Tibial artery (tissue), 4 donors: ENCODE results near the gene UBE2B.
"Not testable (repeated sequence)": the region's sequence is repeated elsewhere in the genome, so short reads cannot be mapped to it uniquely, and the experiment has no call there.

Source experiments
- DNase-seq, 2 donors: peaks; one replicate each; pipeline ENCODE4 v3.0.0-alpha.2; 2019
- H3K27ac ChIP-seq, 2 donors: fragments of 200-600 bp; sonication (generic) in 1 of 2; 1 replicate in 1 of 2; 2 replicates in 1 of 2; pipeline ENCODE4 v1.5.1; 2018 to 2019; ENCODE audit warnings: mild to moderate bottlenecking in 1 of 2
- H3K27me3 ChIP-seq, 2 donors: fragments of 200-600 bp; sonication (generic) in 1 of 2; one replicate each; pipeline versions ENCODE4 v1.5.1 to v1.6.0; 2016 to 2019
- H3K36me3 ChIP-seq, 3 donors: fragments of 200-600 bp; sonication (generic) in 2 of 3; one replicate each; pipeline ENCODE4 v1.5.1; 2016 to 2019; ENCODE audit warnings: mild to moderate bottlenecking in 2 of 3
- H3K4me1 ChIP-seq, 4 donors: fragments of 200-600 bp; sonication (generic) in 2 of 4; 1 replicate in 3 of 4; 2 replicates in 1 of 4; pipeline ENCODE4 v1.5.1; 2016 to 2019
- H3K4me3 ChIP-seq, 2 donors: fragments of 200-600 bp; sonication (generic) in 1 of 2; 1 replicate in 1 of 2; 2 replicates in 1 of 2; pipeline ENCODE4 v1.5.1; 2018 to 2019; ENCODE audit warnings: mild to moderate bottlenecking in 2 of 2
- H3K9me3 ChIP-seq, 3 donors: fragments of 200-600 bp; sonication (generic) in 1 of 3; one replicate each; pipeline ENCODE4 v1.5.1; 2016 to 2019
- intact Hi-C: fragments of 100-400 bp; cut with DNase I; formaldehyde crosslinking; loops from one replicate; pipeline ENCODE4 v1.15.0; 2023; ENCODE audit warnings: low total_unique reads
- TF ChIP-seq, protein P1 (sequence below), 2 experiments: fragments of 200-600 bp in 1 of 2; fragments of 450-650 bp in 1 of 2; IDR thresholded peaks; one replicate each; pipeline ENCODE4 v1.5.1; 2017 to 2019; ENCODE audit warnings: antibody characterized with exemption in 2 of 2, mild to moderate bottlenecking in 1 of 2, moderate library complexity in 1 of 2

The UBE2B gene

GRCh38 chr5:134413046-134413445 is 41.7 kb downstream of the UBE2B start:
- TF ChIP-seq, protein P1, sequence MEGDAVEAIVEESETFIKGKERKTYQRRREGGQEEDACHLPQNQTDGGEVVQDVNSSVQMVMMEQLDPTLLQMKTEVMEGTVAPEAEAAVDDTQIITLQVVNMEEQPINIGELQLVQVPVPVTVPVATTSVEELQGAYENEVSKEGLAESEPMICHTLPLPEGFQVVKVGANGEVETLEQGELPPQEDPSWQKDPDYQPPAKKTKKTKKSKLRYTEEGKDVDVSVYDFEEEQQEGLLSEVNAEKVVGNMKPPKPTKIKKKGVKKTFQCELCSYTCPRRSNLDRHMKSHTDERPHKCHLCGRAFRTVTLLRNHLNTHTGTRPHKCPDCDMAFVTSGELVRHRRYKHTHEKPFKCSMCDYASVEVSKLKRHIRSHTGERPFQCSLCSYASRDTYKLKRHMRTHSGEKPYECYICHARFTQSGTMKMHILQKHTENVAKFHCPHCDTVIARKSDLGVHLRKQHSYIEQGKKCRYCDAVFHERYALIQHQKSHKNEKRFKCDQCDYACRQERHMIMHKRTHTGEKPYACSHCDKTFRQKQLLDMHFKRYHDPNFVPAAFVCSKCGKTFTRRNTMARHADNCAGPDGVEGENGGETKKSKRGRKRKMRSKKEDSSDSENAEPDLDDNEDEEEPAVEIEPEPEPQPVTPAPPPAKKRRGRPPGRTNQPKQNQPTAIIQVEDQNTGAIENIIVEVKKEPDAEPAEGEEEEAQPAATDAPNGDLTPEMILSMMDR (IDR thresholded peaks at IDR 0.05) = no peak
- H3K27me3 ChIP-seq = no peaks in the 10 kb centered on the region
- H3K27ac ChIP-seq = peak overlapping the region; percentile 78 to 84
- H3K4me1 ChIP-seq = peaks cover 0 to 23% (median 22%) of the 10 kb centered on the region in 4 donors
- DNase-seq = no peak
- no peaks in the 10 kb centered on the region for H3K36me3 ChIP-seq
- no peak overlapping the region for H3K4me3 ChIP-seq
- intact Hi-C loops = loop anchor here (5.0 kb wide), 3 partner anchors 54 to 164 kb away; partner anchors contain the start of gene JADE2
- no peaks in the 10 kb centered on the region for H3K9me3 ChIP-seq

DNA sequence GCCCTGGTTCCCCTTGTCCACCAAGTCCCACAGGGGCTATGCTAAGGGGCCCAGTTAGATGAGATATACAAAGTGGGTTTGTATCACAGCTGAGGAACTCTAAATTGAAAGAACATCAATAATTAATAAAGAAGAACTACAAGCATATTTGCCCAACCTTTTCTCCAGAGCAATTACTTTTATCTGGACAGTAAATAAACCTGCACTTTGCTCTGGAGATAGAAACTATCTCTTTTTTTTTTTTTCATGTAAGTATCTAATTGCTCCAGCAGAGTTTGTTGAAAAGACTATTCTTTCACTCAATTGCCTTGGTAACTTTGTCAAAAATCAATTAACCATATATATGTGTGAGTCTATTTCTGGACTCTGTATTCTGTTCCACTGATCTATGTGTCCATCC is 46.3 kb downstream of the UBE2B start:
- H3K27me3 ChIP-seq = no peaks in the 10 kb centered on the region
- no peak overlapping the region for H3K27ac ChIP-seq
- peaks cover 0 to 3% (median under 1%) of the 10 kb centered on the region in 4 donors for H3K4me1 ChIP-seq
- intact Hi-C loops = no loop called here
- no peak for DNase-seq
- H3K36me3 ChIP-seq = no peaks in the 10 kb centered on the region
- H3K4me3 ChIP-seq = no peak overlapping the region
- H3K9me3 ChIP-seq = peaks cover 0 to 7% (median 4%) of the 10 kb centered on the region in 3 donors
- TF ChIP-seq, protein P1 (IDR thresholded peaks at IDR 0.05) = no peak

- H3K9me3 ChIP-seq = peaks cover 0 to 7% (median 4%) of the 10 kb centered on the region in 3 donors
- H3K27ac ChIP-seq = no peak overlapping the region
- no peak for DNase-seq
- intact Hi-C loops = no loop called here
- no peaks in the 10 kb centered on the region for H3K27me3 ChIP-seq
- TF ChIP-seq, protein P1 (IDR thresholded peaks at IDR 0.05) = no peak
- no peaks in the 10 kb centered on the region for H3K4me1 ChIP-seq
- H3K36me3 ChIP-seq = no peaks in the 10 kb centered on the region
- no peak overlapping the region for H3K4me3 ChIP-seq
Observed at GRCh38 chr5:134418958-134419357, 47.6 kb downstream of the UBE2B start.

GRCh38 chr5:134420343-134420742 is 49.0 kb downstream of the UBE2B start:
- intact Hi-C loops = no loop called here
- no peak overlapping the region for H3K27ac ChIP-seq
- peaks cover 0 to 7% (median 4%) of the 10 kb centered on the region in 3 donors for H3K9me3 ChIP-seq
- H3K36me3 ChIP-seq = no peaks in the 10 kb centered on the region
- H3K4me1 ChIP-seq = no peaks in the 10 kb centered on the region
- no peaks in the 10 kb centered on the region for H3K27me3 ChIP-seq
- TF ChIP-seq, protein P1 (IDR thresholded peaks at IDR 0.05) = no peak
- no peak overlapping the region for H3K4me3 ChIP-seq
- no peak for DNase-seq

- H3K36me3 ChIP-seq, H3K9me3 ChIP-seq, H3K4me3 ChIP-seq, H3K4me1 ChIP-seq, H3K27ac ChIP-seq, intact Hi-C loops, H3K27me3 ChIP-seq, DNase-seq: not testable (repeated sequence)
Observed at GRCh38 chr5:134421038-134421437, 49.7 kb downstream of the UBE2B start.

DNA sequence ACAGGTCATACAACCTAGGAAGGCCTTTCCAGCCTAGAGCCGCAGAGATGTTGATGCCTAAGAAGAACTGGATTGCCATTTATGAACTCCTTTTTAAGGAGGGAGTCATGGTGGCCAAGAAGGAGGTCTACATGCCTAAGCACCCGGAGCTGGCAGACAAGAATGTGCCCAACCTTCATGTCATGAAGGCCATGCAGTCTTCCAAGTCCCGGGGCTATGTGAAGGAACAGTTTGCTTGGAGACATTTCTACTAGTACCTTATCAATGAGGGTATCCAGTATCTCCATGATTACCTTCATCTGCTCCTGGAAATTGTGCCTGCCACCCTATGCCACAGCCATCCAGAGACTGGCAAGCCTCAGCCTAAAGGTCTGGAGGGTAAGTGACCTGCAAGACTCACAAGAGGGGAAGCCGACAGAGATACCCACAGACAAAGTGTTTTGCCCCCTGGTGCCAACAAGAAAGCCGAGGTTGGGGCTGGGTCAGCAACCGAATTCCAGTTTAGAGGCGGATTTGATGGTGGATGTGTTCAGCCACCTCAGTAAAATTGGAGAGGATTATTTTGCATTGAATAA is 51.5 kb downstream of the UBE2B start:
- TF ChIP-seq, protein P1 (IDR thresholded peaks at IDR 0.05) = no peak
- Histone ChIP-seq H3K4me3 (no peak overlapping the region), H3K36me3 (no peaks in the 10 kb centered on the region), H3K9me3 (peaks cover 0 to 7% (median 4%) of the 10 kb centered on the region in 3 donors), H3K27ac (no peak overlapping the region), H3K27me3 (peaks cover 0 to 6% of the 10 kb centered on the region in 2 donors), H3K4me1 (peaks cover 0 to 4% (median 0%) of the 10 kb centered on the region in 4 donors)
- intact Hi-C loops = no loop called here
- DNase-seq = no peak
